ENCODE results near the gene NOS1AP. TPM values are rescaled to one million over a fixed set of nuclear protein-coding genes. Genes with fewer than 3 reads are reported as not detected.

The NOS1AP gene
- total RNA-seq, 1 experiment from 2014 or later = 2.4 TPM

DNA sequence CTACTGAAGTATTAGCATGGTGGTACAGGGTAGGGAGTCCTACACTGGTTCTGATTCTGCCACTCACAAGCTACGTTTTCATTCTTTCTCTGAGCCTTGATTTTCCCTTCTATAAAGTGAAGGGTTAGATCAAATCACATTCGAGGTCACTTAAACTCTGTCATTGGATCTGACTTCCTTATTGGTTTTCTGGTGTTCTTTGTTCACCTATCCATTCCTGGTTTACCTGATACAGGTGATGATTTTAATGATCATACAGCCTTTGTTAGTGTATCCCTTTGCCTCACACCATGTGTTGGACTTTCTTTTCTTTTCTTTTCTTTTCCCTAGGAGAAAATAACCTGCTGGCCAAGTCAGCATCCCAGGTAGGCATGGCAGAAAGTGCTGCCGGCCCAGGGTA is 74.8 kb downstream of the NOS1AP start:
- BruUV-seq (replicated peaks) = no TSS peak
- H3K36me3 Mint-ChIP-seq (ENCODE audit: insufficient read depth, unreplicated experiment) = no peaks in the 10 kb centered on the region

DNA sequence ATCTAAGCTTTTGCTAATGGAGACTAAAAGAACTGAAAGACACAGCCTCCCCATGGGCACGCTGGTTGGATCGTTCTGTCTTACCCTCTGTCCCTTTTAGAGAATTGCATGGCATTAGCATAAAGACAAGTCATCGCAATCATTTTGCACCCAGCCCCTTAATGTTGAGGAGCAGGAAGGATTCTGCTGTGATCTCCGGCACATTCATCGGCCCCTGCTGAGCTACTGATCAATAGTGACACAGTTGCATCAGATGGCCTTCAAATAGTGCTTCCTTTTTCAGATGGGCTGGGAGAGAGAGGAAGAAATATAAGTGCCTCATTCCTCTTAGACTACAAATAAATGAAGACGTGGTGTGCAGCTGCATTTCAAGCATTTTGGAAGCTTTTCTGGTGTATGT is 75.4 kb downstream of the NOS1AP start:
- Mint-ChIP-seq H3K9me3 (ENCODE audit: unreplicated experiment) (no peaks in the 10 kb centered on the region), H3K27me3 (ENCODE audit: insufficient read depth, unreplicated experiment) (no peaks in the 10 kb centered on the region), H3K36me3 (ENCODE audit: insufficient read depth, unreplicated experiment) (no peaks in the 10 kb centered on the region), H3K27ac (ENCODE audit: low read depth, unreplicated experiment) (no peak overlapping the region), H3K4me1 (ENCODE audit: insufficient read depth, unreplicated experiment) (peaks cover 14% of the 10 kb centered on the region), H3K4me3 (ENCODE audit: unreplicated experiment) (no peak overlapping the region)
- ChIA-PET CTCF (interaction anchor here (2.1 kb wide), 1 partner anchor 8 kb away, joined by 4 read pairs; no protein-coding TSS in a partner anchor), POLR2A (no interaction called here)
- intact Hi-C loops (cut with micrococcal nuclease) = loop anchor here (5.0 kb wide), 1 partner anchor 242 kb away; no protein-coding TSS in a partner anchor
- TF ChIP-seq, protein P1, sequence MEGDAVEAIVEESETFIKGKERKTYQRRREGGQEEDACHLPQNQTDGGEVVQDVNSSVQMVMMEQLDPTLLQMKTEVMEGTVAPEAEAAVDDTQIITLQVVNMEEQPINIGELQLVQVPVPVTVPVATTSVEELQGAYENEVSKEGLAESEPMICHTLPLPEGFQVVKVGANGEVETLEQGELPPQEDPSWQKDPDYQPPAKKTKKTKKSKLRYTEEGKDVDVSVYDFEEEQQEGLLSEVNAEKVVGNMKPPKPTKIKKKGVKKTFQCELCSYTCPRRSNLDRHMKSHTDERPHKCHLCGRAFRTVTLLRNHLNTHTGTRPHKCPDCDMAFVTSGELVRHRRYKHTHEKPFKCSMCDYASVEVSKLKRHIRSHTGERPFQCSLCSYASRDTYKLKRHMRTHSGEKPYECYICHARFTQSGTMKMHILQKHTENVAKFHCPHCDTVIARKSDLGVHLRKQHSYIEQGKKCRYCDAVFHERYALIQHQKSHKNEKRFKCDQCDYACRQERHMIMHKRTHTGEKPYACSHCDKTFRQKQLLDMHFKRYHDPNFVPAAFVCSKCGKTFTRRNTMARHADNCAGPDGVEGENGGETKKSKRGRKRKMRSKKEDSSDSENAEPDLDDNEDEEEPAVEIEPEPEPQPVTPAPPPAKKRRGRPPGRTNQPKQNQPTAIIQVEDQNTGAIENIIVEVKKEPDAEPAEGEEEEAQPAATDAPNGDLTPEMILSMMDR (IDR thresholded peaks at IDR 0.05; ENCODE audit: unreplicated experiment) = no peak
- no TSS peak for BruUV-seq (replicated peaks)
- DNase-seq (ENCODE audit: unreplicated experiment) = no peak

More for the DNA sequence above, 74.8 kb downstream of the NOS1AP start:
- ChIA-PET CTCF (interaction anchor here (1.0 to 2.1 kb wide), 3 partner anchors 8 to 12 kb away, joined by 3 to 4 read pairs (median 3); no protein-coding TSS in a partner anchor), POLR2A (interaction anchor here (0.5 kb wide), 1 partner anchor 206 kb away, joined by 3 read pairs; no protein-coding TSS in a partner anchor)
- TF ChIP-seq, protein P1 (IDR thresholded peaks at IDR 0.05; ENCODE audit: unreplicated experiment) = no peak
- H3K27me3 Mint-ChIP-seq (ENCODE audit: insufficient read depth, unreplicated experiment) = no peaks in the 10 kb centered on the region
- H3K4me3 Mint-ChIP-seq (ENCODE audit: unreplicated experiment) = no peak overlapping the region
- DNase-seq (ENCODE audit: unreplicated experiment) = no peak
- H3K4me1 Mint-ChIP-seq (ENCODE audit: insufficient read depth, unreplicated experiment) = peaks cover 14% of the 10 kb centered on the region
- intact Hi-C loops (cut with micrococcal nuclease) = loop anchor here (5.0 kb wide), 1 partner anchor 243 kb away; no protein-coding TSS in a partner anchor
- no peak overlapping the region for H3K27ac Mint-ChIP-seq (ENCODE audit: low read depth, unreplicated experiment)
- no peaks in the 10 kb centered on the region for H3K9me3 Mint-ChIP-seq (ENCODE audit: unreplicated experiment)

DNA sequence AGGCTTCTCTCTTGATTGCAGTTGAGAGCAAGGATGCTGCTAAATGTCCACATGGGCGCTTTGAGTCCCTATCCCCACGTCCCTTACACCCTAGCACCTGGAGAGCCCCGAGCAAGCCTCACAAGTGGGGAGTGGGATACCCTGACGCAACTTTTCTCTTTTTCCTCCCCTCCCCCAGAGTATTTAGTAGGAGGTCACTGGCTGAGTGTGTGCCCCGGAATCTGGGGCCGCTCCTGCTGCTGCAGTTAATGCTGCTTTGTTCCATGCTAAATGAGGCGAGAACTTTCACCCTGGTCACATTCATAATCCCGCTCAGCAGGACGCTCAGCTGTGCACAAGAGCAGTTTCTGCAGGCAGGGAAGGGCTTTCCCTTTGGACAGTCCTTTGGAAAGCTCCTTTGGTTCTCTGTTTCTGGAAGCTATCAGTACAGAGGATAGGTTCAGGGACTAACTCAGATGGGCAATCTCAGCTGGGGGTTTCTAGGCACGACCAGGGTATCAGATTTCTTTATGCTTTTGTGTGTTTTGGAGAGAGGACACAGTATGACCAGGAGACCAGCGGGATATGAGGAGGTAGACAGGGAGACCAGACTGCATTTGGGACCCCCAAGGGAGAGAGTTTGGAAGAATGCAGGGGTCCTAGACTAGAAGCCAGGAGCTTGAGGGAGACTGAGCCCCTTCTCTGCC is 75.9 kb downstream of the NOS1AP start:
- ChIA-PET POLR2A (interaction anchor here (0.7 to 1.9 kb wide), 2 partner anchors 9 to 34 kb away, joined by 3 to 5 read pairs; no protein-coding TSS in a partner anchor), CTCF (interaction anchor here (0.7 to 2.1 kb wide), 3 partner anchors 9 to 1203 kb away, joined by 3 to 4 read pairs (median 4); no protein-coding TSS in a partner anchor)
- no peak overlapping the region for H3K4me3 Mint-ChIP-seq (ENCODE audit: unreplicated experiment)
- TF ChIP-seq, protein P1 (IDR thresholded peaks at IDR 0.05; ENCODE audit: unreplicated experiment) = no peak
- no peak for DNase-seq (ENCODE audit: unreplicated experiment)
- H3K9me3 Mint-ChIP-seq (ENCODE audit: unreplicated experiment) = no peaks in the 10 kb centered on the region
- no peak overlapping the region for H3K27ac Mint-ChIP-seq (ENCODE audit: low read depth, unreplicated experiment)
- BruUV-seq (replicated peaks) = no TSS peak
- intact Hi-C loops (cut with micrococcal nuclease) = no loop called here
- H3K4me1 Mint-ChIP-seq (ENCODE audit: insufficient read depth, unreplicated experiment) = peaks cover 14% of the 10 kb centered on the region
- H3K36me3 Mint-ChIP-seq (ENCODE audit: insufficient read depth, unreplicated experiment) = no peaks in the 10 kb centered on the region
- H3K27me3 Mint-ChIP-seq (ENCODE audit: insufficient read depth, unreplicated experiment) = no peaks in the 10 kb centered on the region

DNA sequence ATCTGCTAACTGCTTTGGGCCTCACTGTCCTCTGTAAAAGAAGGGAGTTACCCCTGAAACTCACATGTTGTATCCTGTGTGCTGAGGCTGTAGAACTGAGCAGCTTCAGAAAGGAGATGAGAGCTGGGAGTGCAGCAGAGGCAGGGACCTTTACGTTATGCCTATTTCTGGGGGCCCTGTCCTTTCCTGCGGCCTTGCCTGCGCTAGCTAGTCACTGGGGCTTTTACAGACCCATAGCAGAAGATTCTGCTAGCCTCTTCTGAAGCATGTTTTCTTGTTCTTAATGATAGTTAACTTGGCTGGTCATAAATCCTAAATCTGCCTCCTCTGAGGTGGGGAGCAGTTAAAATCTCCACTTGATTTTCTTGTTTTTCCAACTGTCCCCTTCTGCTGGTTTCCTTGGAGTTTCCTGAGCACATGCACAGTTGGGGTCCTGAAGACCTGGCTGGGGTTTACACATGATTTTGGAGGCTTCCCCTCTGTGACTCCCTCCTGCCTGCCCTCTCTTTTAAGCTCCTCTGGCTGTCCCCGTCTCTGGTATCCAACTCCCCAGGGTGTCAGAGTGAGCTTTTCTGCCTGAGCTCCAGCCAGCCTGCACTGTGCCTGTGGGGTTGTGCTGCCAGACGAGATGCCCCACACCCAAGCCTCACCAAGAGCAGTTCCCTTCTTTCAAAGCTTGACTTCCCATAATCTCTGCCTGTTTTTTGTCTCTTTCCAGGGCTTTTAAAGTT is 76.6 kb downstream of the NOS1AP start:
- no peak for DNase-seq (ENCODE audit: unreplicated experiment)
- intact Hi-C loops (cut with micrococcal nuclease) = no loop called here
- Mint-ChIP-seq H3K36me3 (ENCODE audit: insufficient read depth, unreplicated experiment) (no peaks in the 10 kb centered on the region), H3K4me1 (ENCODE audit: insufficient read depth, unreplicated experiment) (peaks cover 14% of the 10 kb centered on the region), H3K4me3 (ENCODE audit: unreplicated experiment) (no peak overlapping the region), H3K9me3 (ENCODE audit: unreplicated experiment) (no peaks in the 10 kb centered on the region), H3K27me3 (ENCODE audit: insufficient read depth, unreplicated experiment) (no peaks in the 10 kb centered on the region), H3K27ac (ENCODE audit: low read depth, unreplicated experiment) (no peak overlapping the region)
- POLR2A ChIA-PET = interaction anchor here (0.6 to 1.9 kb wide), 3 partner anchors 9 to 76 kb away, joined by 3 to 5 read pairs (median 3); no protein-coding TSS in a partner anchor
- BruUV-seq (replicated peaks) = no TSS peak
- TF ChIP-seq, protein P1 (IDR thresholded peaks at IDR 0.05; ENCODE audit: unreplicated experiment) = no peak
- CTCF ChIA-PET = interaction anchor here (0.7 to 2.1 kb wide), 3 partner anchors 10 to 1204 kb away, joined by 3 to 4 read pairs (median 4); no protein-coding TSS in a partner anchor
